ENCODE results near the gene XRN1. TPM values are rescaled to one million over a fixed set of nuclear protein-coding genes. Genes with fewer than 3 reads are reported as not detected.

Gene XRN1
- total and polyA plus RNA-seq, 2 of the 8 experiments (the other 6 are each of a cell fraction or from before 2014, with no cell fraction given): 1.9 to 17.2 TPM

DNA sequence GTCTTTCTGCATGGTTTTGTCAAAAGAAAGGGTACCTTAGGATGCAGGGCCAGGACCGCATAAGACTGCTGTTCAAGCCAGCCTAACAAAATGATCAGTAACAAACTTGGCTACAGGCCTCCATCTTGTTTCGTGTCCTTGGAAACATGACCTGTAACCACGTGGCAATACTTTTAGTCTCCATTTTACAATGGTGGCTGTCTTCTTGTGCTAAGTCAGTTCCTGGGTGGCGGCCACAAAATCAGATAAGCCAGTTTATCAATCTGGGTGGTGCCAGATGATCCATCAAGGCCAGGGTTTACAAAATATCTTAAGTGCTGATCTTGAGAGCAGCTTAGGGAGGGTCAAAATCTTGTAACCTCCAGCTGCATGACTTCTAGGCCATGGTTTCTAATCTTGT lies 165.3 kb downstream of the XRN1 start:
- ChIA-PET POLR2A (ENCODE audit: partially characterized antibody) (no interaction called here), CTCF (ENCODE audit: partially characterized antibody) (interaction anchor here (0.8 to 1.3 kb wide), 3 partner anchors 15 to 158 kb away, joined by 3 to 5 read pairs (median 3); no protein-coding TSS in a partner anchor)
- Histone ChIP-seq H4K20me1 (replicated peaks in 1 of 2; ENCODE audit: control insufficient read depth in 1 of 2, insufficient read depth in 2 of 2, low read length in 2 of 2) (no peaks in the 10 kb centered on the region), H3K4ac (replicated peaks; ENCODE audit: insufficient read length, low read depth, low read length) (no peak overlapping the region), H3K4me3 (ENCODE audit: extremely low read depth in 1 of 4, insufficient read depth in 2 of 4, low read depth in 3 of 4, low read length in 4 of 4) (no peak overlapping the region), H3K23me2 (ENCODE audit: low read depth, low read length) (no peaks in the 10 kb centered on the region), H2BK20ac (ENCODE audit: low read length) (no peak overlapping the region), H2AK5ac (ENCODE audit: low read depth, low read length) (no peak overlapping the region), H3K79me1 (ENCODE audit: low read depth, low read length) (no peaks in the 10 kb centered on the region), H3K79me2 (ENCODE audit: control insufficient read depth in 1 of 2, insufficient read depth in 2 of 2, low read length in 2 of 2) (no peaks in the 10 kb centered on the region), H3K9ac (replicated peaks in 1 of 4; ENCODE audit: extremely low read depth in 1 of 4, low read depth in 3 of 4, low read length in 3 of 4) (no peak overlapping the region), H3K4me1 (replicated peaks in 1 of 4; ENCODE audit: control insufficient read depth in 3 of 4, insufficient read depth in 4 of 4, low read length in 3 of 4) (no peaks in the 10 kb centered on the region), H2BK5ac (ENCODE audit: low read depth, low read length) (no peak overlapping the region), H4K8ac (ENCODE audit: extremely low read depth, insufficient read depth, low read length) (no peak overlapping the region), H3K4me2 (ENCODE audit: insufficient read depth in 1 of 2, low read depth in 2 of 2, low read length in 2 of 2) (no peak overlapping the region), H4K5ac (ENCODE audit: insufficient read length, low read depth, low read length) (no peak overlapping the region), H2AFZ (ENCODE audit: low read length) (no peak overlapping the region), H2BK12ac (ENCODE audit: low read depth, low read length) (no peak overlapping the region), H3K23ac (ENCODE audit: insufficient read length) (no peak overlapping the region), H3K27ac (ENCODE audit: low read depth, low read length) (no peak overlapping the region), H3K14ac (ENCODE audit: insufficient read length) (no peak overlapping the region), H3K36me3 (ENCODE audit: control insufficient read depth in 2 of 4, insufficient read depth in 4 of 4, low read length in 3 of 4) (no peaks in the 10 kb centered on the region), H3K56ac (replicated peaks; ENCODE audit: insufficient read length, low read depth, low read length) (no peak overlapping the region), H3K9me3 (ENCODE audit: insufficient read depth in 2 of 2, low read depth in 1 of 2, low read length in 1 of 2) (peaks cover 14 to 18% of the 10 kb centered on the region in 2 experiments), H2BK15ac (ENCODE audit: low read length) (no peak overlapping the region), H4K91ac (replicated peaks; ENCODE audit: insufficient read length, low read length) (no peak overlapping the region), H3K27me3 (replicated peaks in 1 of 4; ENCODE audit: control insufficient read depth in 3 of 4, extremely low read depth in 1 of 4, insufficient read depth in 3 of 4, low read length in 3 of 4) (peaks cover 0 to 5% (median 5%) of the 10 kb centered on the region in 4 experiments; a peak in 5 of 7 replicates), H3K18ac (ENCODE audit: extremely low read depth, low read length) (no peak overlapping the region), H2BK120ac (replicated peaks; ENCODE audit: low read depth, low read length) (no peak overlapping the region)
- 95% methylated on average over 4 of the region's 4 CpGs; no CpG with 5 or more reads in 1 of the 2 experiments for WGBS, 2 experiments (ENCODE audit: extremely low coverage in 1 of 2, insufficient coverage in 1 of 2, insufficient read length in 1 of 2, insufficient replicate concordance in 2 of 2, low coverage in 1 of 2, low lambda C conversion rate in 2 of 2, missing lambda C conversion rate in 1 of 2)
- FAIRE-seq (no peak), DNase-seq (ENCODE audit: low read depth in 1 of 2, low spot score in 2 of 2) (no peak)
- TF ChIP-seq SUZ12 (IDR thresholded peaks at IDR 0.05; ENCODE audit: low read length) (no peak), RNF2 (IDR thresholded peaks at IDR 0.05; ENCODE audit: borderline replicate concordance, low read depth, low read length, missing control alignments, poor library complexity, severe bottlenecking) (no peak), CEBPB (IDR thresholded peaks at IDR 0.05; ENCODE audit: low read depth, low read length) (no peak), HDAC2 (IDR thresholded peaks at IDR 0.05; ENCODE audit: borderline replicate concordance in 1 of 2, low read depth in 2 of 2, low read length in 2 of 2) (no peak), CHD2 (IDR thresholded peaks at IDR 0.05; ENCODE audit: low read length) (no peak), POLR2AphosphoS5 (IDR thresholded peaks at IDR 0.05; ENCODE audit: low read depth, low read length) (no peak), HDAC6 (IDR thresholded peaks at IDR 0.05; ENCODE audit: low read depth, low read length) (no peak), RBBP5 (IDR thresholded peaks at IDR 0.05; ENCODE audit: borderline replicate concordance, low read depth, low read length) (no peak), EGR1 (IDR thresholded peaks at IDR 0.05; ENCODE audit: borderline replicate concordance, low read depth, low read length) (no peak), KDM5A (IDR thresholded peaks at IDR 0.05; ENCODE audit: low read length) (no peak), SAP30 (IDR thresholded peaks at IDR 0.05; ENCODE audit: insufficient read depth, insufficient replicate concordance, low read length) (no peak), SP2 (IDR thresholded peaks at IDR 0.05; ENCODE audit: low read length) (no peak)
- TF ChIP-seq, protein P1, sequence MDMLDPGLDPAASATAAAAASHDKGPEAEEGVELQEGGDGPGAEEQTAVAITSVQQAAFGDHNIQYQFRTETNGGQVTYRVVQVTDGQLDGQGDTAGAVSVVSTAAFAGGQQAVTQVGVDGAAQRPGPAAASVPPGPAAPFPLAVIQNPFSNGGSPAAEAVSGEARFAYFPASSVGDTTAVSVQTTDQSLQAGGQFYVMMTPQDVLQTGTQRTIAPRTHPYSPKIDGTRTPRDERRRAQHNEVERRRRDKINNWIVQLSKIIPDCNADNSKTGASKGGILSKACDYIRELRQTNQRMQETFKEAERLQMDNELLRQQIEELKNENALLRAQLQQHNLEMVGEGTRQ (IDR thresholded peaks at IDR 0.05; ENCODE audit: low read length): no peak
